HG03575 (cell line): Measurements from ENCODE around the gene RPS16.
A peak's percentile ranks its signal among the peaks of the same experiment; 100 is the strongest.

ENCODE experiments used
- ATAC-seq: cut with Tn5 transposase; IDR thresholded peaks from one replicate; pipeline ENCODE4 v1.9.1; 2021; ENCODE audit not compliant: unreplicated experiment, insufficient number of reproducible peaks, low FRiP score; ENCODE audit errors: extremely low read depth

The RPS16 gene

GRCh38 chr19:39425744-39426143 is 10.0 kb downstream of the RPS16 start:
- no peak for ATAC-seq

DNA sequence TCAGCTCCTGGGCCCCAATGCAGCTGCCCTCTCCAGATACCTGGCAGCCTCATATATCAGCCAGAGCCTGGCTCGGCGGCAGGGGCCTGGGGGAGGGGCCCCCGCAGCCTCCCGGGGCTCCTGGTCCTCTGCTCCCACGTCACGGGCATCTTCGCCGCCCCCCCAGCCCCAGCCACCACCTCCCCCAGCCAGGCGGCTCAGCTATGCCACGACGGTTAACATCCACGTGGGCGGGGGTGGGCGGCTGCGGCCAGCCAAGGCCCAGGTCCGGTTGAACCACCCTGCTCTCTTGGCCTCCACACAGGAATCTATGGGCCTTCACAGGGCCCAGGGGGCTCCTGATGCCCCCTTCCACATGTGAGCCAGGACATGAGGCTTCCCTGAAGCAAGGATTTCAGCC is 10.8 kb downstream of the RPS16 start:
- ATAC-seq = no peak

- ATAC-seq = no peak
Measured at GRCh38 chr19:39423258-39424086, 12.3 kb downstream of the RPS16 start.

- no peak for ATAC-seq
Measured at GRCh38 chr19:39422020-39422419, 13.7 kb downstream of the RPS16 start.

GRCh38 chr19:39420769-39421168 is 15.0 kb downstream of the RPS16 start:
- ATAC-seq = no peak

DNA sequence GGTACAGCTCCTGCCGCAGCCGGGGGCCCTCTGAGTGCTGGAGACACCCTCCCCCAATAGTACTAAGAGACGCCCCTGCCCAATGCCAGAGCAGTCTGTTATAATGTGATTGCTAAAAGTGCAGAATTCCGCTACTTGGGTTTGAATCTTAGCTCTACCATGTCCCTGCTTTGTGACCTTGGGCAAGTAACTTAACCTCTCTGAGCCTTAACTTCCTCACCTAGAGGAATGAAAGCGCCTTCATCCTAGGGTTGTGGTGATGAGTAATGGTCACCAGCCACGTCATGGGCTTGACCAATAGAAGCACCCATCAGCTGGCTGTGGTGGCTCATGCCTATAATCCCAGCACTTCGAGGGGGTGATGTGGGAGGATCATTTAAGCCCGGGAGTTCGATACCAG is 16.7 kb downstream of the RPS16 start:
- no peak for ATAC-seq

GRCh38 chr19:39417463-39418181 is 18.1 kb downstream of the RPS16 start:
- ATAC-seq = no peak

GRCh38 chr19:39416152-39417120 is 19.3 kb downstream of the RPS16 start:
- no peak for ATAC-seq

DNA sequence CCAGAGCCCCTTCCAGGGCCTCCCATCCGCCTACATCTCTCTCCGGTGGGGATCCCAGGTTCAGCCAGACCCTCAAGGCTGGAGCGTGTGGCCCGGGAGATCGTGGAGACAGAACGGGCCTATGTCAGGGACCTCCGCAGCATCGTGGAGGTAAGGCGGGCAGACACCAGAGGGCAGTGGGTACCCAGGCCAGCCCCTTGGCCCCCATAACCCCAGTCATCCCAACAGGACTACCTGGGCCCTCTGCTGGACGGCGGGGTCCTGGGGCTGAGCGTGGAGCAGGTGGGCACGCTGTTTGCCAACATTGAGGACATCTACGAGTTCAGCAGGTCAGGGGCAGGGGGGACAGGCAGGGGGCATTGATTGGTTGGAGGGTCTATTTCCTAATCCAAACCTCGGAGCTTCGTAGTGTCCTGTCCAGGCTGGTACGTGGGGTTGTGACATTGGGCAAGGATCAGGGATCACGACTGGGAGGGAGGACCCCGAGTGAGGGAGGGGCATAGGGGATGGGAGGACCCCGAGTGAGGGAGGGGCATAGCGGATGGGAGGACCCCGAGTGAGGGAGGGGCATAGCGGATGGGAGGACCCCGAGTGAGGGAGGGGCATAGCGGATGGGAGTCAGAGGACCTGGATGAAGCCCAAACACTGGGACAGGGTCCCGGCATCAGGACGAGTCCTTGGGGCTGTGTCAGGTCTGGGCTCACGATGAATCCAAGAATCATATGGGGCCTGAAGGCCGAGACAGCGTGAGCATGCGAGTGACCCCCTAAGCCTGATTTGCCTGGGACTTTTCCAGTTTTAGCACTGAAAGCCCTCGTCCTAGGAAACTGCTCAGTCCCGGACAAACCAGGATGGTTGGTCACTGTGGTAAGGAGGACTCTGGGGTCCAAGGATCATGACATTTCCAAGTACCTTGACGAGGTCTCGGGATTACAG is 20.4 kb downstream of the RPS16 start:
- ATAC-seq = no peak

GRCh38 chr19:39413911-39414608 is 21.7 kb downstream of the RPS16 start:
- no peak for ATAC-seq

GRCh38 chr19:39413272-39413910 is 22.4 kb downstream of the RPS16 start:
- no peak for ATAC-seq

DNA sequence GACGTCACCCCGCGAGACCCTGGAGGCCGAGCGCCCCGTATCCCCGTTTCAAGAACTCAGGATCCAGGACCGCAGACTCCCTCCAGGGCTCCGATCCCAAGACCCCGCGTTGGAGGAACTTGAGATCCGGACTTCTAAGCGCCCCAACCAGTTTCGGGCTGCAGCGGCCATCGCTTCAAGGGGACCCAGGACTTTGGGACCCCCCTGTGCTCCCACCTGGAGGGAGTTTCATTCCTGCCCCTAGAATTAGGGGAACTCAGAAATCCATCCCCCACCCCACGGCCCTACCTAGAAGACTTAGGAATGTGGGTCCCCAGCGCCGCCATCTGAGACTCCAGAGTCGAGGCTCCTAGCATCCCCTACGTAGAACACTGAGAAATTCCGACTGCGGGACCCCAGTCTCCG is 22.9 kb downstream of the RPS16 start:
- no peak for ATAC-seq

DNA sequence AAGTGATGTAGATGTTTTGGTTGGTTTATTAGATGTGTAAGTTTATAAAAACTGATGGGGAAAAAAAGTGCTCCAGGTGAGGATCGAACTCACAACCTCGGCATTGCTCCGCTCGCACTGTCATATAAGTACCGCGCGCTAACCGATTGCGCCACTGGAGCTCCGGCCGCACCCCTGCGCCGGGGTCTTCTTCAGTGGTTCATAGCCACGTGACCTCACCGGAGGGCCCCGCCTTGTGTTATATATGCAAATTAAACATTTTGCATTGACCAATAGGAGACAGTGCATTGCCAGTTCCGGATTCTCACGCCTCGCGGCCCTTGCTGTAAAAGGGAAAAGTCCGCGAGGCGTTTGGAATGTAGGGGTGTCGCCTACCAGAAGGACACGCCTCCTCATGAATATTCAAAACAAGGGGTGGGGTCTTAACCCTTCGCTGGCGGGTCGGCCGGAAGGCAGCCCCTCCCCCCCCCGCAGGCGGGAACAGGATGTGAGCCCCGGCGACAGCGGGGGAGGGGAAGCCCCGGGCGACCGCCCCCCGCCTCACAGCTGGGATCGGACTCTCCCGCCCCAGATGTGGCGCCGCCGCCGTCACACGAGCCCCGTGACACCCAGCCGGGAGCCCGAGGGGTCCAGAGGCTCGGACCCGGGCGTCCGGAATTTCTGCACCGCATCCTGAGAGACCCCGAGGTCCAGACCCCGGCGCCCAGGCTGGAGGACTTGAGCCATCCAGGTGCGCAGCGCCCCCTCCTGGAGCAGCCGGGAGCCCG is 23.5 kb downstream of the RPS16 start, which contains the start of gene PLEKHG2:
Gene PLEKHG2 (plus strand): TSS at position 570 of the 767 bp plus-strand sequence. CDS start 1,418 bp downstream, outside the sequence.
- peak; percentile 29 for ATAC-seq

- ATAC-seq = peak; percentile 28
Measured at GRCh38 chr19:39411832-39412099, 24.0 kb downstream of the RPS16 start.

DNA sequence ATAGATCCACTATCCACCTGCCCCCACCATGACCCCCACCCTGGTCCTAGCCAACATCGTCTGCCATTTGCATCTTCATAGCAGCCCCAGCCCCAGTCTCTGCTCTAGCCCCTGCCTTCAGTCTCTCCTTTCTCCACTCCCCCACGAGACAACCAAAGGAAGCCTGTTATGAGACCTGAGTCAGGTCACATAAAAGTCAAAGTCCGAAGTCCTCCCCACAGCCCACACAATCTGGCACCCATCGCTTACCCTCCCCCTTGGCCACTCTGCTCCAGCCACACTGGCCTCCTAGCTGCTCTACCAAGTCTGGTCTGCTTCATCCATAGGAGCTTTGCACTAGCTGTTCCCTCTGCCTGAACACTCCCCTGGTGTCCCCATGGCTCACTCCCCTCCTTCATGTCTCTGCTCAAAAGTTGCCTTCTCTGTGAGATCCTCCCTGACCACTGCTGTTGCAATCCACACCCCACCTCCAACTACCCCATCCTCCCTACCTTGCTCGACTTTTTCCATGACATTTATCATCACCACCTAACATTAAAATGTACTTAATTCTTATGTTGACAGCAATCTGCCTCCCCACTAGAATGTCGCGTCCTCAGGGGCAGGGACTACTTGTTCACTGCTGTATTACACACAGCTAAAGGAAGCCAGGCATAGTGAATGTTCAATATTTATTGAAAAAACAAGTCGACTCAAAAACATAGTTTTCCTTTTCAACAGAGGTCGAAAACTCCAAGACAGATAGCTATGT is 24.5 kb downstream of the RPS16 start:
- no peak for ATAC-seq

- ATAC-seq = no peak
Measured at GRCh38 chr19:39410831-39411080, 25.0 kb downstream of the RPS16 start.
